ENCODE measurements around the gene NTPCR.
"Not testable (repeated sequence)": the region's sequence is repeated elsewhere in the genome, so short reads cannot be mapped to it uniquely, and the experiment has no call there.

Gene NTPCR

DNA sequence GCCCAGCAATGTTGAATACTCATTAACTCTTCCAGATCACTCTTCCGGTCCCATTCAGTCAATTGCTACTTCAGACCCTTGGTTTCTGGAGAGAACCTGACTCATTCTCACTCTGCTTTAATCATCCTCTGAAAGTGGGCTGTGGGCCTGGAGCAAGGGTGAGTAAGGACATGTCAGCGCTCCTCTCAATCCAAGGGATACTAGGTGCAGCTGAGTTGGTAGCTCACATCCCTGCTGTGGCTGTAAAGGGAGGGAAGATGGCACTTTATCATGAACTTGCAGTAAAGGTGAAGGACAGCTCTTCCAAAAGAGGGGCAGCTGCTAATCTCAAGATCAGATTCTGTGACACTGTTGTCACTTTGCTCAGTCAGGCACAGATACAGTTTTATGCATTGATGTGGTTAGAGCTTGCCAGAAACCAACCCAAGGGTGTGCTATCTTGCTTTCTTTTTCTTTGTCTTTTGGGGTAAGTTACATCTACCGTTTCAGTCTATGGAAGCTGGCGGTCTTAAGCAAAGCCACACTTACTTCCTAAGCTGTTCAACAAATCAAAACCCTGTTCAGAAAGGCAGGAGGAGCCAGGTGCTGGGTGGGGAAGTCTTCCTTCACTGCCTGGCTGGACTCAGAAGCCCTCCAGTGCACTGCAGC, 26.5 kb upstream of the NTPCR start:
- DNase-seq, result no peak
- H3K18ac ChIP-seq (ENCODE audit: low read length), result no peak overlapping the region
- H3K9ac ChIP-seq (ENCODE audit: low read length), result no peak overlapping the region
- H3K4me1 ChIP-seq (ENCODE audit: control insufficient read depth, low read depth, low read length), result no peaks in the 10 kb centered on the region
- no peak overlapping the region for H3K56ac ChIP-seq (ENCODE audit: low read length)
- no peak overlapping the region for H2AK5ac ChIP-seq (ENCODE audit: low read length)
- H3K23ac ChIP-seq (ENCODE audit: low read length), result no peak overlapping the region
- no peak overlapping the region for H4K5ac ChIP-seq (ENCODE audit: low read length)
- H3K27me3 ChIP-seq (ENCODE audit: insufficient read depth, low read length, poor library complexity), result no peaks in the 10 kb centered on the region
- no peaks in the 10 kb centered on the region for H3K36me3 ChIP-seq (ENCODE audit: control insufficient read depth, insufficient read depth, low read length)
- no peak overlapping the region for H3K27ac ChIP-seq (ENCODE audit: low read depth, low read length)
- no peak overlapping the region for H4K8ac ChIP-seq (ENCODE audit: low read depth, low read length)
- H3K4me3 ChIP-seq (ENCODE audit: low read length), result no peak overlapping the region
- no peaks in the 10 kb centered on the region for H3K79me2 ChIP-seq (ENCODE audit: control insufficient read depth, insufficient read depth, low read length)
- H2BK120ac ChIP-seq (ENCODE audit: low read depth, low read length), result no peak overlapping the region
- H2BK15ac ChIP-seq (replicated peaks; ENCODE audit: low read depth), result no peak overlapping the region
- H2BK5ac ChIP-seq (ENCODE audit: low read length), result no peak overlapping the region
- WGBS (ENCODE audit: extremely low coverage, insufficient coverage, low lambda C conversion rate), result no CpG with 5 or more reads among the region's 4 CpGs
- H3K4me2 ChIP-seq (ENCODE audit: low read length), result no peak overlapping the region
- H3K4ac ChIP-seq (ENCODE audit: low read depth, low read length), result no peak overlapping the region
- H3K79me1 ChIP-seq (ENCODE audit: low read length), result no peaks in the 10 kb centered on the region

DNA sequence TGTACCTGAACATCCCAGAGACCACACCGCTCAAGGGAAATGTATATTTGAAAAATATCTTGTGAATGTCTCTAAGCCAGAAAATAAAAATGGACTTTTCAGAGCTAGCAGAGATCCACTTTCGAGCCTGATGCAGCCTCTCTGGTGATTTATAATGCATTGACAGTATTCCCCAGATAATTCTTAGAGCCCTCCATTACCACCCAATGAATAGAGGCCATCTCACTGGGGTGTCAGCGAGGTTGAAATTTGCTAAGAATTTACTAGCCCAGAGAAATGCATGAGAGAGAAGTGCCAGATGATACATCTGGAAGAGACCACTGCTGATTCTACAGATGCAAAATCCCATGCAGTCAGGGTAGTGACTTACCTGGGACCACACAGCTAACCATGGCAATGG, 25.5 kb upstream of the NTPCR start:
- Histone ChIP-seq H2AK5ac (ENCODE audit: low read length) (no peak overlapping the region), H3K4me2 (ENCODE audit: low read length) (no peak overlapping the region), H4K5ac (ENCODE audit: low read length) (no peak overlapping the region), H3K9ac (ENCODE audit: low read length) (no peak overlapping the region), H3K23ac (ENCODE audit: low read length) (no peak overlapping the region), H4K8ac (ENCODE audit: low read depth, low read length) (no peak overlapping the region), H2BK15ac (replicated peaks; ENCODE audit: low read depth) (no peak overlapping the region), H2BK5ac (ENCODE audit: low read length) (no peak overlapping the region), H2BK120ac (ENCODE audit: low read depth, low read length) (no peak overlapping the region), H3K79me2 (ENCODE audit: control insufficient read depth, insufficient read depth, low read length) (no peaks in the 10 kb centered on the region), H3K27me3 (ENCODE audit: insufficient read depth, low read length, poor library complexity) (no peaks in the 10 kb centered on the region), H3K4me3 (ENCODE audit: low read length) (no peak overlapping the region), H3K18ac (ENCODE audit: low read length) (no peak overlapping the region), H3K27ac (ENCODE audit: low read depth, low read length) (no peak overlapping the region), H3K79me1 (ENCODE audit: low read length) (no peaks in the 10 kb centered on the region), H3K56ac (ENCODE audit: low read length) (no peak overlapping the region), H3K4ac (ENCODE audit: low read depth, low read length) (no peak overlapping the region), H3K36me3 (ENCODE audit: control insufficient read depth, insufficient read depth, low read length) (no peaks in the 10 kb centered on the region), H3K4me1 (ENCODE audit: control insufficient read depth, low read depth, low read length) (no peaks in the 10 kb centered on the region)
- no peak for DNase-seq
- WGBS (ENCODE audit: extremely low coverage, insufficient coverage, low lambda C conversion rate), result no CpG with 5 or more reads among the region's 3 CpGs

DNA sequence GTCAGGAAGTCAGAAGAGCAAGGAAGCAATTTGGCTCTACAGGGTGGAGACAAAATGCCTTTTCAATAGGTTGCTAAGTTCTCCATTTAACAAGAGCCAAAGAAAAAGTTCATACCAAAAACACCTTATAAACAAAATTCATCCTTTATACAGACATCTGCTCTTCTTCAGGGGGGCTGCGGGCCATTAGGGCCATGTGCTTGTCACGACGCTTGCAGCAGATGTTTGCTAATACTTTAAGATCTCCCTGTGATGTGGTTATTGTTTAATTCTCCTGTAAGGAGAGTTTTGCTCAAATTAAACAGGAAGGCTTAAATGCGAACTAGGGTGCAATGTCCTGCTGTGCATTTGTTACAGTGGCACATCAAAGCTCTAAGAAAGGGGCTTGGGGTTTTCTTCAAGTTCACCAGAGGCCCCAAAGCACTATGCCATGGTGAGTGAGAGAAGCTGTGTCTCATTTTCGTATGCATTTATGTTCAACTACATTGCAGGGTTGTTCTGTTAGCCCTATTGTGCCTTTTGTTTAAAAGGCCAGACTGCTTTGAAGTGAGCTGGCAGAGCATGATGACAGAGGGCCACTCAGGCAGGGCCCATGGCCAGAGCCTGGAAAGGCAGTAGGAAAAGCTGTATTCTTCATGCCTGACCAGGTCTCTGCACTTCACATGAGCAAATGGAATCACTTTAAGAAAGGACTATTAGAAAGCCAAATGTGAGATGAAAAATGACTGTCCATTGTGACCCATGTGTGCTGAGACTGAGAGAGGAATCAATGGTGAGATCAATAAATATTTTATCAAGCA, 24.8 kb upstream of the NTPCR start:
- WGBS (ENCODE audit: extremely low coverage, insufficient coverage, low lambda C conversion rate), result no CpG with 5 or more reads among the region's 5 CpGs
- no peak overlapping the region for H3K4me3 ChIP-seq (ENCODE audit: low read length)
- DNase-seq, result no peak

DNA sequence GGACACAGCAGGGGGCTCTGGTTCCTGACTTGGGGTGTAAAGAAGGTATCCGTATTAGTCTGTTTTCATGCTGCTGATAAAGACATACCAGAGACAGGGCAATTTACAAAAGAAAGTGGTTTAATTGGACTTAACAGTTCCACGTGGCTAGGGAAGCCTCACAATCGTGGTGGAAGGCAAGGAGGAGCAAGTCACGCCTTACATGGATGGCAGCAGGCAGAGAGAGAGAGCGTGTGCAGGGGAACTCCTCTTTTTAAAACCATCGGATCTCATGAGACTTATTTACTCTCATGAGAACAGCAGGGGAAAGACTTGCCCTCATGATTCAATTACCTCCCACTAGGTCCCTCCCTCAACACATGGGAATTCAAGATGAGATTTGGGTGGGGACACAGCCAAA, 23.2 kb upstream of the NTPCR start:
- WGBS (ENCODE audit: extremely low coverage, insufficient coverage, low lambda C conversion rate), result no CpG with 5 or more reads among the region's 6 CpGs

More for the DNA sequence above, 24.8 kb upstream of the NTPCR start:
- no peak overlapping the region for H2BK120ac ChIP-seq (ENCODE audit: low read depth, low read length)
- no peak overlapping the region for H3K4me2 ChIP-seq (ENCODE audit: low read length)
- no peaks in the 10 kb centered on the region for H3K79me2 ChIP-seq (ENCODE audit: control insufficient read depth, insufficient read depth, low read length)
- no peaks in the 10 kb centered on the region for H3K27me3 ChIP-seq (ENCODE audit: insufficient read depth, low read length, poor library complexity)
- no peak overlapping the region for H3K18ac ChIP-seq (ENCODE audit: low read length)
- H4K8ac ChIP-seq (ENCODE audit: low read depth, low read length), result no peak overlapping the region
- no peak overlapping the region for H2BK5ac ChIP-seq (ENCODE audit: low read length)
- no peaks in the 10 kb centered on the region for H3K4me1 ChIP-seq (ENCODE audit: control insufficient read depth, low read depth, low read length)
- H3K23ac ChIP-seq (ENCODE audit: low read length), result no peak overlapping the region
- H2BK15ac ChIP-seq (replicated peaks; ENCODE audit: low read depth), result no peak overlapping the region
- no peak overlapping the region for H3K27ac ChIP-seq (ENCODE audit: low read depth, low read length)
- H2AK5ac ChIP-seq (ENCODE audit: low read length), result no peak overlapping the region
- H3K56ac ChIP-seq (ENCODE audit: low read length), result no peak overlapping the region
- H3K79me1 ChIP-seq (ENCODE audit: low read length), result no peaks in the 10 kb centered on the region
- H3K36me3 ChIP-seq (ENCODE audit: control insufficient read depth, insufficient read depth, low read length), result no peaks in the 10 kb centered on the region
- H3K9ac ChIP-seq (ENCODE audit: low read length), result no peak overlapping the region
- H3K4ac ChIP-seq (ENCODE audit: low read depth, low read length), result no peak overlapping the region
- H4K5ac ChIP-seq (ENCODE audit: low read length), result no peak overlapping the region

DNA sequence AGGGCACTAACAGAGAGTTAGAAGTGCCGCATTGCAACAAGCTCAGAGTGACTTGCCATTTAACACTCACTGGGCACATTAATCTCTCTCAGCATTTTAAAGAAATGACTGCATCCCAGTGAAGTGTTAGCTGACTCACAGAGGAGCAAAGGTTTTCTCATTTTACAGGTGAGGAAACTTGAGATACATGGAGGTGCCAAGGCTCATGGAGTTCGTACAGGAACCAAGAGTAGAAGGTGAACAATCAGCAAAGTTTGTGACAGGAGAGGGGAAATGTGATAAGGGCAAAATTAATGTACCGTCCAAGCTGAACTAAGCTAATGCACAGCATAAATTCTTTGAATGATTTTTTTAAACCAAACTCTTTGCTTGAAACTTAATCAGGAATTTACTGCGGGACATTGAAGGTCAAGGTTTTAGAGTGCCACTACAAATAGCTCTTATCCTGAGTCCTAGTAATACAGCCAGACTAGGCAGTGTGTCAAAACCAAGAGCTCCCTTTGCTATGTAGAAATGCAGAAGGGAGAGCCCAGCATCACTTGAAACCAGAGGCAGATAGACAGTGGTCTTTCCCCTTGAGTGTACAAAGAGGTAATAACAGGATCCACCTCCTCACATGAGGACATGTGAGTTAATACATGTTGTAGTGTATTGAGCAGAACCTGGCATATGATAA, 22.4 kb upstream of the NTPCR start:
- WGBS (ENCODE audit: extremely low coverage, insufficient coverage, low lambda C conversion rate), result no CpG with 5 or more reads among the region's 4 CpGs
- Histone ChIP-seq H3K56ac (ENCODE audit: low read length) (no peak overlapping the region), H3K27me3 (ENCODE audit: insufficient read depth, low read length, poor library complexity) (no peaks in the 10 kb centered on the region), H3K27ac (ENCODE audit: low read depth, low read length) (no peak overlapping the region), H3K4me2 (ENCODE audit: low read length) (no peak overlapping the region), H3K4ac (ENCODE audit: low read depth, low read length) (no peak overlapping the region), H4K8ac (ENCODE audit: low read depth, low read length) (no peak overlapping the region), H3K36me3 (ENCODE audit: control insufficient read depth, insufficient read depth, low read length) (no peaks in the 10 kb centered on the region), H3K4me3 (ENCODE audit: low read length) (no peak overlapping the region), H3K9ac (ENCODE audit: low read length) (no peak overlapping the region), H3K79me2 (ENCODE audit: control insufficient read depth, insufficient read depth, low read length) (no peaks in the 10 kb centered on the region), H3K4me1 (ENCODE audit: control insufficient read depth, low read depth, low read length) (no peaks in the 10 kb centered on the region), H2AK5ac (ENCODE audit: low read length) (no peak overlapping the region), H3K79me1 (ENCODE audit: low read length) (no peaks in the 10 kb centered on the region), H2BK120ac (ENCODE audit: low read depth, low read length) (no peak overlapping the region), H4K5ac (ENCODE audit: low read length) (no peak overlapping the region), H2BK5ac (ENCODE audit: low read length) (no peak overlapping the region), H3K23ac (ENCODE audit: low read length) (no peak overlapping the region), H3K18ac (ENCODE audit: low read length) (no peak overlapping the region), H2BK15ac (replicated peaks; ENCODE audit: low read depth) (no peak overlapping the region)
- DNase-seq, result no peak

More for the DNA sequence above, 23.2 kb upstream of the NTPCR start:
- not testable (repeated sequence) for H3K23ac ChIP-seq (ENCODE audit: low read length); H3K18ac ChIP-seq (ENCODE audit: low read length); H3K9ac ChIP-seq (ENCODE audit: low read length); H2BK120ac ChIP-seq (ENCODE audit: low read depth, low read length); H3K4me1 ChIP-seq (ENCODE audit: control insufficient read depth, low read depth, low read length); H3K79me1 ChIP-seq (ENCODE audit: low read length); H3K27ac ChIP-seq (ENCODE audit: low read depth, low read length); H2AK5ac ChIP-seq (ENCODE audit: low read length); DNase-seq; H3K79me2 ChIP-seq (ENCODE audit: control insufficient read depth, insufficient read depth, low read length); H2BK15ac ChIP-seq (replicated peaks; ENCODE audit: low read depth); H4K8ac ChIP-seq (ENCODE audit: low read depth, low read length); H3K4ac ChIP-seq (ENCODE audit: low read depth, low read length); H3K36me3 ChIP-seq (ENCODE audit: control insufficient read depth, insufficient read depth, low read length); H2BK5ac ChIP-seq (ENCODE audit: low read length); H3K56ac ChIP-seq (ENCODE audit: low read length); H3K27me3 ChIP-seq (ENCODE audit: insufficient read depth, low read length, poor library complexity); H3K4me3 ChIP-seq (ENCODE audit: low read length); H4K5ac ChIP-seq (ENCODE audit: low read length); H3K4me2 ChIP-seq (ENCODE audit: low read length)
